Body of pancreas (tissue), 4 donors: ENCODE results near the gene DNAH3.

Experiments used
- CTCF ChIP-seq, 7 experiments: fragments of 450-650 bp in 4 of 7; fragments of 200-600 bp in 3 of 7; sonication (generic) in 3 of 7; IDR thresholded peaks; one replicate each; pipeline ENCODE4 v1.5.1; 2016 to 2019; ENCODE audit warnings: antibody characterized with exemption in 7 of 7
- POLR2A ChIP-seq, 3 donors: fragments of 450-650 bp; IDR thresholded peaks; one replicate each; pipeline ENCODE4 v1.6.1; 2016; ENCODE audit warnings: antibody characterized with exemption in 3 of 3, mild to moderate bottlenecking in 2 of 3

DNA sequence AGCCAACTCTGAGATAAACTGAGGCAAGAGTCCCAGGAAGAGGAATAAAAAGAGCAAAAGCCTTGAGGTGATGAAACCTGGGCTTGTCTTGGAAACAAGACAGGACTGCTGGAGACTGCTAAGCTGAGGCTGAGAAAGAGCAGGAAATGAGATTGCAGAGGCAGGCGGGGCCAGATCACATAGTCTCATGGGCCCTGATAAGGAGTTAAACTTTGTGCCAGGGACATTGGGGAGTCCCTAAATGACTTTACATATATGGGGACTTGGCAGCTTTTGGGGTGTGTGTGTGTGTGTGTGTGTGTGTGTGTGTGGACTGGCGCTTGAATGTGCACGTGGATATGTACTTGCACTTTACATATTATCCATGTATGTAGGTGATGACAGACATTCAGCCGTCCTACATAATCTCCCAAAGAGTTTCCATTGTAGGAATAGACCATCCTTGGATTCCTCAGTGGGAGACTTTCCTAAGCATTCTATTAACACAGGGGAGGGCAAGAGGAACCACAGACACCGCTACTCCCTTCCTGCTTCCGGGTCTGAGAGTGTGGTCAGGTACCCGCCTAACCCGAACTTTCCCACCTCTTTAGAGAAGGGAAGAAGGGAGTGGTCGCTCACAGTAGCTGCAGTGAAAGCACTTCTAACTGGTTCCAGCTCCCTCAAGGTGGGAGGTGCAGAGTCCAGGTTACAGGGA lies 127.0 kb downstream of the DNAH3 start:
- TF ChIP-seq CTCF (IDR thresholded peaks at IDR 0.05) (no peak), POLR2A (IDR thresholded peaks at IDR 0.05) (no peak)
